Mucosa of descending colon (tissue), 3 donors: ENCODE results near the gene LONP2. TPM values are rescaled to one million over a fixed set of nuclear protein-coding genes. Genes with fewer than 3 reads are reported as not detected.
A peak's percentile ranks its signal among the peaks of the same experiment; 100 is the strongest.

Experiments
- ATAC-seq: fragments of 200-7000 bp; cut with Tn5 transposase; one replicate; pipeline ENCODE4 v1.9.1; 2020; ENCODE audit warnings: mild to moderate bottlenecking, moderate library complexity
- DNase-seq, 3 donors: peaks; one replicate each; pipeline ENCODE4 v3.0.0-alpha.2; 2020
- H3K36me3 ChIP-seq: fragments of 200-600 bp; one replicate; pipeline ENCODE4 v1.8.0; 2021; ENCODE audit warnings: low read depth, mild to moderate bottlenecking
- H3K4me1 ChIP-seq: fragments of 200-600 bp; one replicate; pipeline ENCODE4 v1.8.0; 2021; ENCODE audit warnings: low read depth, mild to moderate bottlenecking
- H3K4me3 ChIP-seq: fragments of 200-600 bp; one replicate; pipeline ENCODE4 v1.8.0; 2021; ENCODE audit warnings: mild to moderate bottlenecking
- H3K9me3 ChIP-seq: fragments of 200-600 bp; one replicate; pipeline ENCODE4 v1.8.0; 2021; ENCODE audit warnings: mild to moderate bottlenecking
- intact Hi-C, 2 donors: fragments of 100-400 bp; cut with DNase I in 1 of 2; cut with micrococcal nuclease in 1 of 2; formaldehyde crosslinking; loops; one replicate each; pipeline versions ENCODE4 v1.11.0 to v1.11.1; 2022; cut with DNase I, micrococcal nuclease
- total RNA-seq, 3 donors: library from RNA; stranded (reverse); fragmentation: NEBNext Ultra II Directional in 2 of 3; extraction: Animal tissue kit (Norgen Biotek cat#: 25700) in 2 of 3; gene quantifications; one replicate each; pipeline versions ENCODE4 v1.2.1 to v1.2.4, GENCODE V29; 2021 to 2023
- TF ChIP-seq, protein P1 (sequence below): fragments of 200-600 bp; IDR thresholded peaks from one replicate; pipeline ENCODE4 v1.8.0; 2022; ENCODE audit warnings: antibody characterized with exemption, mild to moderate bottlenecking
- donor health status: DM: no; HTN: no; CAD: no; lungs with moderate emphysema.
- donor health status: DM: no; HTN: no; CAD: no.
- donor health status: DM: no; HTN: yes; CAD: no.

LONP2 gene
- total RNA-seq, 3 donors from 2014 or later = 55.8 to 80.4 (median 68.4) TPM

DNA sequence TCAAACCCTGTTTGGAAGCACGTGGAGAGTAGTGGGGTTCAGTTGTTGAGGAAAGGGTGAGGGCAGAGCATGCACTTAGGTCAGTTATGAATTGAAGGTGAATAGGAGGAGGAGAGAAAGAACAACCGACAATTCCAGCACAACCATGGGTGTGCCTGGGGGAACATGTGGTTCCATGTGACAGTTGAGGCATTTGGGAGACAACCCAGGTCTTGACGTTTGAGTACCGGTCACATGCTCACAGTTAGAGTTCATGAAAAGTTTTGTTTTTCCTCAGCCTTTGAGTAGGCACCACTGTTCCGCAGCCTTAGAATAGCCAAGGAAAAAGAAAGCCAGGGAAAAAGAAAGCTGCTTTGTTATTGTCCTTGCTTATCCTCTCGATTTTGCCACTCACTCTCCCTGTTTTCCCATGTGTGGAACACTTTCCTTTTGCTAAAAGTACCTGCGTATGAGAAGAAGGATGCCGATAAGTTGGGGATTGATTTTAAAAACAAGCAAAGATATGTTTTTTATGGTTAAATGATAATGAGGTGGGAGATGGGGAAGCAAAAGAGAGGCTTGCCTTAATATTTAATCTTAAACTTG lies 28.8 kb downstream of the LONP2 start:
- no peaks in the 10 kb centered on the region for H3K36me3 ChIP-seq
- DNase-seq (no peak), ATAC-seq (no peak)
- H3K9me3 ChIP-seq = no peaks in the 10 kb centered on the region
- no peak overlapping the region for H3K4me3 ChIP-seq
- TF ChIP-seq, protein P1, sequence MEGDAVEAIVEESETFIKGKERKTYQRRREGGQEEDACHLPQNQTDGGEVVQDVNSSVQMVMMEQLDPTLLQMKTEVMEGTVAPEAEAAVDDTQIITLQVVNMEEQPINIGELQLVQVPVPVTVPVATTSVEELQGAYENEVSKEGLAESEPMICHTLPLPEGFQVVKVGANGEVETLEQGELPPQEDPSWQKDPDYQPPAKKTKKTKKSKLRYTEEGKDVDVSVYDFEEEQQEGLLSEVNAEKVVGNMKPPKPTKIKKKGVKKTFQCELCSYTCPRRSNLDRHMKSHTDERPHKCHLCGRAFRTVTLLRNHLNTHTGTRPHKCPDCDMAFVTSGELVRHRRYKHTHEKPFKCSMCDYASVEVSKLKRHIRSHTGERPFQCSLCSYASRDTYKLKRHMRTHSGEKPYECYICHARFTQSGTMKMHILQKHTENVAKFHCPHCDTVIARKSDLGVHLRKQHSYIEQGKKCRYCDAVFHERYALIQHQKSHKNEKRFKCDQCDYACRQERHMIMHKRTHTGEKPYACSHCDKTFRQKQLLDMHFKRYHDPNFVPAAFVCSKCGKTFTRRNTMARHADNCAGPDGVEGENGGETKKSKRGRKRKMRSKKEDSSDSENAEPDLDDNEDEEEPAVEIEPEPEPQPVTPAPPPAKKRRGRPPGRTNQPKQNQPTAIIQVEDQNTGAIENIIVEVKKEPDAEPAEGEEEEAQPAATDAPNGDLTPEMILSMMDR = no peak
- intact Hi-C loops = no loop called here
- H3K4me1 ChIP-seq = peaks cover 3% of the 10 kb centered on the region

DNA sequence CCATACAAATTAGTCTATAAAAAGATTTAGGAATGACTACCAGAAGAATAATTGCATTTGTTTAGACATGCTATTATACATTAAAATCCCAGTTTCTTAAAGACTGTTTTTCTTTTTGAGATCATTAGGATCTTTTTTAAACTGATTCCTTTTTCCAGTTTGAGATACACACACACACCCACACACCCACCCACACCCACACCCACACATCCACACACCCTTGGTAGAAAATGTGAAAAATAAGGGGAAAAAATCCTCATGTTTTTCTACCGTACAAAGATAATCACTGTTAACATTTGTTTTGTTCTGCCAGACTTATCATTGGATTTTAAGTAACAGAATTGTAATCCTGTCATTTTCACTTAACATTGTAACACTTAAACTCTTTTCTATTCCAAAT lies 30.4 kb downstream of the LONP2 start:
- no peaks in the 10 kb centered on the region for H3K9me3 ChIP-seq
- H3K36me3 ChIP-seq = no peaks in the 10 kb centered on the region
- H3K4me1 ChIP-seq = peaks cover 3% of the 10 kb centered on the region
- TF ChIP-seq, protein P1 = no peak
- DNase-seq (no peak), ATAC-seq (no peak)
- H3K4me3 ChIP-seq = no peak overlapping the region
- intact Hi-C loops = no loop called here

DNA sequence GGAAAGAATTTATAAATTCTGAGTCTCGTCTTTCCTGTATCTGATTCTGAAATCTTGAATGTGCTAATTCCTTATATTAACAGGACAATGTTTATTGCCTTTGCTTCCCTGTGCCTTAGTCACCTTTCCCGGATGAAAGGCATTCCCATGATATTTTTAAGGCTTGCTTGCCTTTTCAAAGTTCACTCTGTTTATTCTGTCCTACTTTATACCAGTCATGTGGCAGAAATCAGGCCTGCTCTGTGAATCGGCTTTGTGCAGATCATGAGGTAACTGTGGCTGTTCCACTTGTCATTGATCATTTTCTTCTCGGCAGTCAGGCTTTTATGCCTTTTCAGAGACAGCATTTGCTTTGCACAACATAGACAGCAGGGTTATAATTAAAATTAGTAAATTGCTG lies 32.0 kb downstream of the LONP2 start:
- H3K4me1 ChIP-seq = peaks cover 3% of the 10 kb centered on the region
- intact Hi-C loops = no loop called here
- H3K4me3 ChIP-seq = no peak overlapping the region
- ATAC-seq (peak; percentile 78), DNase-seq (no peak)
- H3K9me3 ChIP-seq = no peaks in the 10 kb centered on the region
- TF ChIP-seq, protein P1 = no peak
- no peaks in the 10 kb centered on the region for H3K36me3 ChIP-seq

DNA sequence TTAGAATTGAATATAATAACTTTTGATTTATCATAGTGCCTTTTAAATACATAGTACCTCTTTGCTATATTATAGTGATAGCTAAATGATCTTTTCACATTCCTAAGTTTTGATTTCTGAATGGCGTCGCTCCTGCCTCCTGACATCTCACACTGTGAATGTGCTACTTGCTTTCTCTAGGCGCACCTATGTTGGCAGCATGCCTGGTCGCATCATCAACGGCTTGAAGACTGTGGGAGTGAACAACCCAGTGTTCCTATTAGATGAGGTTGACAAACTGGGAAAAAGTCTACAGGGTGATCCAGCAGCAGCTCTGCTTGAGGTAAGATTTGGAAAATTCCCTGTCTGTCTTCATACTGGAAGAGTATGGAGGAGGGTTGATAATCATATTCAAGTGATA lies 33.1 kb downstream of the LONP2 start:
- peak; percentile 48 for ATAC-seq
- intact Hi-C loops = no loop called here
- DNase-seq = peak; percentile 41 to 58 (median 48)

DNA sequence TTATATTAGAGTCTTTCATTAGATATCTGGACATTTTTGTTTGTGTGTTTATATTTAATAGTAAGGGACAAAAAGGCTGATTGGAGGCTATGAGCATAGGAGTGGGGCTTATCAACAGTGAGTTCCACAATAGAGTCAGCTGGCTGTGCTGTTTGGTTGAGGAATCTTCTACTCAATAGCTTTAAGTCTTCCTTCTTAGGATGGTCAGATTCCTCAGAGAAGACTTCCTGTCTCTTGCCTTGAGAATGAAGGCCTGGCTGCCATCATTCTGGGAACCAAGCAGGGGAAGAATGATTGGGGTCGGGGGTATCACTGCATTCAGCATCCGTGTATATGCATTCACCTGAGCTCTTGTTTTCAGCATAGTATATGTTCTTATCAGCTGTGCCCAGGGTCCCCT lies 35.1 kb downstream of the LONP2 start:
- Histone ChIP-seq H3K4me1 (peaks cover 3% of the 10 kb centered on the region), H3K4me3 (no peak overlapping the region), H3K9me3 (no peaks in the 10 kb centered on the region), H3K36me3 (no peaks in the 10 kb centered on the region)
- ATAC-seq (no peak), DNase-seq (no peak)
- intact Hi-C loops = no loop called here
- TF ChIP-seq, protein P1 = no peak

More for the DNA sequence above, 33.1 kb downstream of the LONP2 start:
- peaks cover 3% of the 10 kb centered on the region for H3K4me1 ChIP-seq
- H3K9me3 ChIP-seq = no peaks in the 10 kb centered on the region
- TF ChIP-seq, protein P1 = no peak
- H3K4me3 ChIP-seq = no peak overlapping the region
- no peaks in the 10 kb centered on the region for H3K36me3 ChIP-seq

DNA sequence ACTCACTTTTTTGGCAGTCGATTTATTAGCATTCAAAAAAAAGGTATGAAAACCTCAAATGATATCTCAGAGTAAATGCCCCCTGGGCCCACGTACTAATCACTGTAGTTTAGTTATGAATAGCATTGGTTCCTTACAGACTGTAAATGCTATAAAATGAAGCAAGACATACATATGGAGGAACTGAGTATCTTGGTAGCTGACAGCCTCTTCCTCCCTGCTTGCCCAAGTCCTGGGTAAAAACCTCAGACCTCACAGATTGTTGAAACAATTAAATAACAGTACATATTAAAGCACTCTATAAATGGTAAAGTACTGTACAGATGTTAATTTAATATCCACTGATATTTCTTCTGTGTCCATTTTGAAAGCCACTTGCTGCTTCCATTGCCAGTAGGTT lies 36.4 kb downstream of the LONP2 start:
- intact Hi-C loops = no loop called here
- Histone ChIP-seq H3K4me3 (no peak overlapping the region), H3K4me1 (peaks cover 3% of the 10 kb centered on the region), H3K36me3 (no peaks in the 10 kb centered on the region), H3K9me3 (no peaks in the 10 kb centered on the region)
- TF ChIP-seq, protein P1 = no peak
- no peak for DNase-seq
- ATAC-seq = no peak
